Lower leg skin (tissue), 4 donors: Measurements from ENCODE around the gene LIPE. TPM values are rescaled to one million over a fixed set of nuclear protein-coding genes. Genes with fewer than 3 reads are reported as not detected.

ENCODE experiments used
- DNase-seq, 2 donors: peaks; one replicate each; pipeline ENCODE4 v3.0.0-alpha.2; 2019; ENCODE audit warnings: low spot score in 2 of 2
- H3K4me3 ChIP-seq: fragments of 200-600 bp; sonication (generic); 2 replicates; pipeline ENCODE4 v1.5.1; 2017; ENCODE audit warnings: mild to moderate bottlenecking, low read depth; ENCODE audit not compliant: poor library complexity, severe bottlenecking
- POLR2A ChIP-seq, 2 donors: fragments of 450-650 bp; IDR thresholded peaks; one replicate each; pipeline ENCODE4 v1.6.1; 2016 to 2017; ENCODE audit warnings: antibody characterized with exemption in 2 of 2, mild to moderate bottlenecking in 1 of 2, moderate library complexity in 1 of 2
- WGBS, 2 donors: methylation state at CpG; one replicate each; pipeline ENCODE4 v1.1.5; 2018; 5-methylcytosine and 5-hydroxymethylcytosine counted together
- intact Hi-C: fragments of 100-400 bp; cut with DNase I; formaldehyde crosslinking; loops from one replicate; pipeline ENCODE4 v1.15.0; 2023; ENCODE audit warnings: low total_unique reads
- total RNA-seq, 4 donors: library from RNA; depleted of rRNA; stranded (reverse); fragments of >200 nt; gene quantifications; one replicate each; pipeline ENCODE4 v1.1.0, GENCODE V29; 2016
- TF ChIP-seq, protein P1 (sequence below), 3 donors: fragments of 450-650 bp; IDR thresholded peaks; one replicate each; pipeline ENCODE4 v1.5.1; 2016; ENCODE audit warnings: antibody characterized with exemption in 3 of 3, mild to moderate bottlenecking in 3 of 3, moderate library complexity in 2 of 3

LIPE gene
- total RNA-seq, 4 donors from 2014 or later = 20.9 to 96.9 (median 55.9) TPM

GRCh38 chr19:42407816-42408175 is 19.4 kb downstream of the LIPE start:
- intact Hi-C loops = no loop called here
- H3K4me3 ChIP-seq = no peak overlapping the region
- TF ChIP-seq POLR2A (IDR thresholded peaks at IDR 0.05) = no peak
- TF ChIP-seq, protein P1, sequence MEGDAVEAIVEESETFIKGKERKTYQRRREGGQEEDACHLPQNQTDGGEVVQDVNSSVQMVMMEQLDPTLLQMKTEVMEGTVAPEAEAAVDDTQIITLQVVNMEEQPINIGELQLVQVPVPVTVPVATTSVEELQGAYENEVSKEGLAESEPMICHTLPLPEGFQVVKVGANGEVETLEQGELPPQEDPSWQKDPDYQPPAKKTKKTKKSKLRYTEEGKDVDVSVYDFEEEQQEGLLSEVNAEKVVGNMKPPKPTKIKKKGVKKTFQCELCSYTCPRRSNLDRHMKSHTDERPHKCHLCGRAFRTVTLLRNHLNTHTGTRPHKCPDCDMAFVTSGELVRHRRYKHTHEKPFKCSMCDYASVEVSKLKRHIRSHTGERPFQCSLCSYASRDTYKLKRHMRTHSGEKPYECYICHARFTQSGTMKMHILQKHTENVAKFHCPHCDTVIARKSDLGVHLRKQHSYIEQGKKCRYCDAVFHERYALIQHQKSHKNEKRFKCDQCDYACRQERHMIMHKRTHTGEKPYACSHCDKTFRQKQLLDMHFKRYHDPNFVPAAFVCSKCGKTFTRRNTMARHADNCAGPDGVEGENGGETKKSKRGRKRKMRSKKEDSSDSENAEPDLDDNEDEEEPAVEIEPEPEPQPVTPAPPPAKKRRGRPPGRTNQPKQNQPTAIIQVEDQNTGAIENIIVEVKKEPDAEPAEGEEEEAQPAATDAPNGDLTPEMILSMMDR (IDR thresholded peaks at IDR 0.05) = no peak
- no peak for DNase-seq
- whole genome bisulfite sequencing, 2 donors = 94 to 99% methylated on average over 9 to 10 of the region's 10 CpGs

- no peak overlapping the region for H3K4me3 ChIP-seq
- 92 to 93% methylated on average over 28 to 30 of the region's 30 CpGs for WGBS, 2 donors
- no peak for TF ChIP-seq POLR2A (IDR thresholded peaks at IDR 0.05)
- TF ChIP-seq, protein P1 (IDR thresholded peaks at IDR 0.05) = no peak
- DNase-seq = no peak
- intact Hi-C loops = no loop called here
Observed at GRCh38 chr19:42407085-42407815, 19.9 kb downstream of the LIPE start.

DNA sequence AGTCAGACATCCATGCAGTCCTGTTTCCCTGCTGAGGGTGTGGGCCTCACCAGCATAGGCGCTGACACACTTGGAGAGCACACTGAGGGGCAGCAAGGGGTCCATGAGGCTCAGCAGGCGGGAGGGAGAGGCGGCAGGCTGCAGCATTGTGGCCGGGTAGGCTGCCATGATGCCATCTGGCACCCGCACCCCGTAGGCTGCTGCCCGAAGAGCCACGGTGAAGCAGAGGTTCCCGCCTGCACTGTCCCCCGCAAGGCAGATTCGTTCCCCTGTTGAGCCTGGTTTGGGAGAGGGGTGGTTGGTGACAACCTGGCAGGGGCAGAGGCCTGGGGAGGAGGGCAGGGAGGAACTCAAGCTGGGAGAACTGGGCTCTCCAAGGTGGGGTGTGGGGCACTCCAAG is 21.1 kb downstream of the LIPE start:
- no peak overlapping the region for H3K4me3 ChIP-seq
- intact Hi-C loops = no loop called here
- WGBS, 2 donors = 90 to 95% methylated on average over 9 to 11 of the region's 11 CpGs
- DNase-seq = no peak
- no peak for TF ChIP-seq POLR2A (IDR thresholded peaks at IDR 0.05)
- TF ChIP-seq, protein P1 (IDR thresholded peaks at IDR 0.05) = no peak

DNA sequence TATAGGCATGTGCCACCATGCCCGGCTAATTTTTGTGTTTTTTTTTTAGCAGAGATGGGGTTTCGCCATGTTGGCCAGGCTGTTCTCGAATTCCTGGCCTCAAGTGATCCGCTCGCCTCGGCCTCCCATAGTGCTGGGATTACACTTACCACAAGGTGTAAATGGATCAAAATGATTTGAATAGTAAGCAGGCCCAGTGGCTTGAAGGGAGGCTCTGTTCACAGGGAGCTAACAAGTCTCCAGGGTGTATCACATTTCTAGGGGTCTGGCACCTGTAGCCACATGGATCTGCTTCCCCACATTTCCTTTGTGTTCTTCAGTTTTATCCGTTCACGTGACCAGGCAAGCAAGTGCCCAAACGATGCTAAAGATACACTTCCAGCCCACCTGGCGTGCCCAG is 23.6 kb downstream of the LIPE start:
- TF ChIP-seq, protein P1 (IDR thresholded peaks at IDR 0.05) = no peak
- no peak for TF ChIP-seq POLR2A (IDR thresholded peaks at IDR 0.05)
- intact Hi-C loops = no loop called here
- WGBS, 2 donors = 93 to 95% methylated on average over 10 of the region's 10 CpGs
- DNase-seq = no peak
- H3K4me3 ChIP-seq = no peak overlapping the region

DNA sequence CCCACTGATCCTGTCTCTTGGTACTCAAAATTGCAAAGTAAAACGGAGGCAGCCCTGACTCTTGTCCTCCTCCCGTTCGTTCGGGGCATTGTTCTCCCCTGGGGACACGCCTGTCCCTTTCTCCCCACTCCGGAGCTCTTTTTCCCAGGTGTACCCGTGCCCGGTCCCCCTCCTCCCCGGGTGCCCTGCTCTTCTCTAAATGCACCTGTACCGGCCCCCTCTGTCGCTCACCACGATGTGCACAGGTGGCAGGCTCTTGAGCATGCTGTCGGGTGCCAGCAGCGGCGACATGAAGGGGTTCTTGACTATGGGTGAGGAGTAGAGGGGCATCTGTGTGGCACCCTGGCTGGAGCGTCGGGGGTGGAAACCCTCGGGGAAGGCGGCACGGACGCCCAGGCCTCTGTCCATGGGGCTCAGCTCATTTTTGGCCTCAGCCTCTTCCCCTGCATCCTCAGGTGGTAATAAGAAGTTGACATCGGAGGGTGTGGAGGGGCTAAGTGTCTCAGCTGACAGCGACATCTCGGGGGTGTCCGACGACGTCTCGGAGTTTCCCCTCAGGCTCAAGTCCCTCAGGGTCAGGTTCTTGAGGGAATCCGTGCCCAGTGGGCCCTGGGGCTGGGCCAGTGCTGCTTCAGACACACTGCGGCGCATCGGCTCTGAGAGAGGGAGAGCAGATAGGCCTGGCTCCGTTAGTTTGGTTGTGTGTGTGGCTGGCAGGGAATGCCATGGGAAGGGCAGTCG is 24.6 kb downstream of the LIPE start:
- no peak for TF ChIP-seq POLR2A (IDR thresholded peaks at IDR 0.05)
- intact Hi-C loops = no loop called here
- 66 to 75% methylated on average over 30 to 34 of the region's 34 CpGs for WGBS, 2 donors
- H3K4me3 ChIP-seq = no peak overlapping the region
- DNase-seq = peak in 1 of 2 donors; percentile 85
